ENCODE data around the gene ATF6. TPM values are rescaled to one million over a fixed set of nuclear protein-coding genes. Genes with fewer than 3 reads are reported as not detected.

The ATF6 gene
- total RNA-seq, 3 donors from 2014 or later, result 21.7 to 24.9 (median 24.5) TPM

- DNase-seq (no peak), ATAC-seq (no peak)
- Histone ChIP-seq H3K36me3 (ENCODE audit: low read depth) (no peaks in the 10 kb centered on the region), H3K4me1 (ENCODE audit: low read depth) (no peaks in the 10 kb centered on the region), H3K9me3 (no peaks in the 10 kb centered on the region), H3K4me3 (no peak overlapping the region)
- intact Hi-C loops (cut with DNase I, micrococcal nuclease), result loop anchor here (5.0 kb wide), 2 partner anchors 232 to 247 kb away; partner anchors contain the start of gene OLFML2B (in 1 of the 2)
- TF ChIP-seq CTCF (IDR thresholded peaks at IDR 0.05), result no peak
Observed at GRCh38 chr1:161790587-161791317, 24.6 kb downstream of the ATF6 start.

- no peaks in the 10 kb centered on the region for H3K4me1 ChIP-seq (ENCODE audit: low read depth)
- no peaks in the 10 kb centered on the region for H3K36me3 ChIP-seq (ENCODE audit: low read depth)
- DNase-seq (no peak), ATAC-seq (no peak)
- no peak for TF ChIP-seq CTCF (IDR thresholded peaks at IDR 0.05)
- no peaks in the 10 kb centered on the region for H3K9me3 ChIP-seq
- intact Hi-C loops (cut with DNase I, micrococcal nuclease), result loop anchor here (5.0 kb wide), 2 partner anchors 230 to 245 kb away; partner anchors contain the start of gene OLFML2B (in 1 of the 2)
- H3K4me3 ChIP-seq, result no peak overlapping the region
Observed at GRCh38 chr1:161791904-161792655, 26.0 kb downstream of the ATF6 start.

- intact Hi-C loops (cut with DNase I, micrococcal nuclease), result loop anchor here (5.0 kb wide), 2 partner anchors 230 to 245 kb away; partner anchors contain the start of gene OLFML2B (in 1 of the 2)
- no peaks in the 10 kb centered on the region for H3K36me3 ChIP-seq (ENCODE audit: low read depth)
- H3K4me1 ChIP-seq (ENCODE audit: low read depth), result no peaks in the 10 kb centered on the region
- H3K9me3 ChIP-seq, result no peaks in the 10 kb centered on the region
- DNase-seq (peak in 1 of 3 donors; percentile 23), ATAC-seq (peak; percentile 71)
- no peak overlapping the region for H3K4me3 ChIP-seq
- TF ChIP-seq CTCF (IDR thresholded peaks at IDR 0.05), result peak; percentile 19
Observed at GRCh38 chr1:161792740-161793139, 26.6 kb downstream of the ATF6 start.

- no peak for TF ChIP-seq CTCF (IDR thresholded peaks at IDR 0.05)
- Histone ChIP-seq H3K36me3 (ENCODE audit: low read depth) (no peaks in the 10 kb centered on the region), H3K9me3 (no peaks in the 10 kb centered on the region), H3K4me1 (ENCODE audit: low read depth) (no peaks in the 10 kb centered on the region), H3K4me3 (no peak overlapping the region)
- ATAC-seq, result no peak
- intact Hi-C loops (cut with DNase I, micrococcal nuclease), result no loop called here
- no peak for DNase-seq
Observed at GRCh38 chr1:161799792-161800191, 33.7 kb downstream of the ATF6 start.

GRCh38 chr1:161801955-161802354 is 35.8 kb downstream of the ATF6 start:
- DNase-seq, result no peak
- intact Hi-C loops (cut with DNase I, micrococcal nuclease), result no loop called here
- Histone ChIP-seq H3K4me3 (no peak overlapping the region), H3K9me3 (no peaks in the 10 kb centered on the region), H3K4me1 (ENCODE audit: low read depth) (no peaks in the 10 kb centered on the region), H3K36me3 (ENCODE audit: low read depth) (no peaks in the 10 kb centered on the region)
- no peak for TF ChIP-seq CTCF (IDR thresholded peaks at IDR 0.05)
- no peak for ATAC-seq

Measured in mucosa of descending colon (tissue), 3 donors.